ENCODE data around the gene RBL2.

- no peak for TF ChIP-seq CTCF (IDR thresholded peaks at IDR 0.05)
- TF ChIP-seq EZH2 (IDR thresholded peaks at IDR 0.05; ENCODE audit: borderline replicate concordance, insufficient read depth, low read depth, low read length, poor library complexity, severe bottlenecking), result no peak
Observed at GRCh38 chr16:53433509-53433908, 762 bp upstream of the RBL2 start.

All from B cell (primary cell).